HG02623 (cell line): ENCODE data around the gene ADAMTSL3.
"Not testable (repeated sequence)": the region's sequence is repeated elsewhere in the genome, so short reads cannot be mapped to it uniquely, and the experiment has no call there.

Experiments used
- ATAC-seq: cut with Tn5 transposase; IDR thresholded peaks from one replicate; pipeline ENCODE4 v1.9.1; 2021; ENCODE audit warnings: moderate library complexity; ENCODE audit not compliant: unreplicated experiment

Gene ADAMTSL3

DNA sequence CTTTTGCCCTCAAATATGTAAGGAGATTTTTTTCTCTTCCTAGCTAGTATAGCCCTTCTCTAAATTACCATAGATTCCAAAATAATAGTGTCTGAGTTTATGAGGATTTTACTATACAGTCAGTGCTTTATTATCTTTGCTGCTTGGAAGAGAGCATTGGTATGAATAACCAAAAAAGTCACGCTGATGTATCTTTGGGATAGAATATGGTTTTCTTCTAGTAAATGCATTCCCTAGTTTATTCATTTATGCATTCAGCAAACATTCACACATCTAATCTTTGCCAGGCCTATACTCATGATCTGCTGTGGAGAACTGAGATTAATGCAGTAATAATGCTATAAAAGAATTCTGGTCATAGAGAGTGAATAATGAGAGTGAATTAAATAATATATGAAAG, 356.3 kb downstream of the ADAMTSL3 start:
- no peak for ATAC-seq

DNA sequence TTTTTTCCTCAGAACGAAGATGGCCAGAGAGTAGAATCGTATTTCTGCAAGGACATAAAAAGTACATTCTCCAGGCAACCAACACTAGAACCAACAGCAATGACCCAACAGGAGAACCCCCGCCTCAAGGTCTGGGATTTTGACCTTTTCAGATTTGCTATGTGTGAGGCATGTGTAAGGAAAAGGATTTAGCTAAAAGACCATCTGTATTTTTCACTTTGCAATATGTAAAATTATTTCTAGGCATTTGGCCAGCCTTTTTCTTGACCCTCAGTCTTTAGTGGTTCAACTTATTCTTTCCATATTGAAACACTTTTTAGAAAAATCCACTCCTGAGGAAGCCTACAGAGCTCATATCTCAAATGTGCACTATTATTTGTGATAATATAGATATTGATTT, 362.4 kb downstream of the ADAMTSL3 start:
- ATAC-seq: no peak

DNA sequence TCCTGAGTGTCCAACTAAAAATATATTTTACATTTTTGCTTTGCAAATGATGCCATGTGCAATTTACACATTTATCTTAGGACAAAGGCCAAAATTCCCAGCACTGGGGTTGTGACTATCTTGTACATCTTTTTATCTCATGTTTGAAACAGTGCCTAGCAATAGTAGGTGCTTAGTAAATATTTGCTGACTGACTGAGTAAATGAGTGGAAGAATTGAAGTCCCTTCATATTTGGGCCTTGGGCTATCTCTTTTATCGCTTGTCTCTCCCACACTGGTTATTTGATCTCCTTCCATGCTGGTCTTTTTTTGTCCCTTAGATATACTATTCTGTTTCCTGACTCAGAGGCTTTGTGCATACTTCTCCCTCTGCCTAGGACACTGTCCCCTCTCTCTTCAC, 368.6 kb downstream of the ADAMTSL3 start:
- no peak for ATAC-seq

DNA sequence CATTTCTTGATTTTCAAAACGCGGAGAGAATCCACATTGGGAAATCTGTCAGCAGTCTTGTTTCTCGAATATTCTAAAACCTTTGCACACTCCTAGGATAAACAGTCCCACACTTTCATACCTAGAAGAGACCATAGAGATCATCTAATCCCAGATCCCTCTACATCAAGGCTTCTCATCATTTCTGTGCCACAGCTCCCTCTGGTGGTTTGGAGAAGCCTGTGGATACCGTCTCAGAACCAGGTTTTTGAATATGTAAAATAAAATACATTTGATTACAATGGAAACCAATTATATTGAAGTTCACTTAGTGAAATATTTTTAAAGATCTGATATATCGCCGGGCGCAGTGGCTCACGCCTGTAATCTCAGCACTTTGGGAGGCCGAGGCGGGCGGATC, 369.7 kb downstream of the ADAMTSL3 start:
- ATAC-seq: no peak

DNA sequence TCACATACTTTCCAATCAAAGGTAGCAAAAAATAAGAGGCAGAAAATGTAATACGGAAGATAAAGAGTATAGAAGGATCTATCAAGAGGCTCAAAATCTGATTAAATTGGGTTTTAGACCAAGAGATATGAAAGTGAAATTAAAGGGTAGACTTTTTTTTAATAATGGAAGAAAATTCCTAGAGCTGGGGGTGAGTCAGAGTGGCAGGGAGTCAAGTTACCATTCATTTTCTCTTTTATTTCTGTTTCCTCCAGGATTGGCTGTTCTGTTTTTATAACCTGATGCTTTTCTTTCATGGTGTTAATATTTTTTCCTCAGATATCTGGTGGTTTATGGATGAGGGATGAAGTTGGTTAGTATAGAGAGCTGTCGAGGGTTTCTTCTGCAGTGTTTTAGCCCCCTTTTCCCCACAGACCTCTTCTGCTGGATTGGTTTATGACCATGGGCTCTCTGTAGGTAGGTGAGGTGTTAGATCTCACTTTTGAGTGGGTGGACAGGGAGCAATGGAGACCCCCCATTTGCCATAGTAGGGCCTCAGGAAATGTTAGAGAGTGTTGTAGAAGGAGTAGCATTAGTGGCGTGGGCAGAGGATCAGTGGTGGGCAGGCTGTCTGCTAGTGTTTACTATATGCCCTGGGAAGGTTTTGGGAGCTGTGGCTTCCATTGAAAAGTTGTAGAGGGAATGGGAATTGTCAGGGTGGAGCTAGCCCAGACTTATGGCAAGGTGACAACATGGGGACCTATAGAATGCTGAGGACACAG, 380.1 kb downstream of the ADAMTSL3 start:
- no peak for ATAC-seq

DNA sequence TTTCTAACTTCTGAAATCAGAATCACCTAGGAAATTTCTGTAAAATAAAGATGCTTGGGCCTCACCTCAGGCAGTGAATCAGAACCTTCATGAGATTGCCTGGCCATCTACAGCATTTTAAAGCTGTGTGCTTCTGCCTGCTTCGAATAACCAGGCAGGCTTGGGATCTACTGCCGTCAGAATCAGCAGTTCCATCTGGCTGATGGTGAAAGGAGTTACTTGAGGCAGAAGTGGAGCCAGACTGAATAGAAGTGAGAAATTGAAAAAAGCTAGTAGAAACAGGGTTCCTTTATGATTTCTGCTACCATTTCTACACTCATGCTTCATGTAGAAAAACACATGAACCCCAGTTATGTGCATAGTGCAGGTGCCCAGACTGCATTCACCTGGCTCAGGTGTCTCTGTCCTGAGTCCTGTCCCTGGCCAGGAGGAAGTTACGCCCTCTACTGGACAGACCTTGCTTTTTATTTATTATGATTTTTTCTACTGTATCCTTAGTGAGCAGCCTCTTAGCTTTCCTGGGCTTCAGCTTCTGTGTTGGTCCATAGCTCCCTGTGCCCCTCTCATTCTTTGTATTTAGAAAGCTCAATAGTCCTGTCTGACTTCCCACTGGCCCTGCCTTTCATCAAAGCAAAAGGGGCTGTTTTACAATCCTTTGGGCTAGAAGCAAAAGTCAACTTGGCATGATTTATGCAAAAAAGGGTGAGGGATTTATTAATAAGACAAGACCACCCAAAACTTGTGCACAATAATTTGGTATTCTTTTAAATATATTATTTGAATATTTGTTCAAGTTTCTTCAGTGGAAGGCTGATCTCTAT, 380.9 kb downstream of the ADAMTSL3 start:
- ATAC-seq: no peak

DNA sequence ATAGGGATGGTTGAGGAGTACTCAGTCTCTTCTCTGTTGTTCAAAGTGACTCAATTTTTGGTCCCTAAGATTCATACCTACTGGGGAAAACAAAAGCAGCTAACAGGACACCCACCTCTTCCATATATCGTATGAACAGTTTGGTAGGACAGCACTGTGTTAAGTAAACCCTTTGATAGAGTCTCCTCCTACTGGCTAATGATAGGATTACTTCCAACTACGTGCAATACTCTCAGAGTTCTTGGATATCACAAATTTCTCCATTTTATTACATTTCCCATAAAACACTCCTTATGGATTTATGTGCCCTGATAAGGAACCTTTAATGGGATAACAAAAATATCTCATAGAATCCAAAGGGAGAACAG, 381.5 kb downstream of the ADAMTSL3 start:
- no peak for ATAC-seq

DNA sequence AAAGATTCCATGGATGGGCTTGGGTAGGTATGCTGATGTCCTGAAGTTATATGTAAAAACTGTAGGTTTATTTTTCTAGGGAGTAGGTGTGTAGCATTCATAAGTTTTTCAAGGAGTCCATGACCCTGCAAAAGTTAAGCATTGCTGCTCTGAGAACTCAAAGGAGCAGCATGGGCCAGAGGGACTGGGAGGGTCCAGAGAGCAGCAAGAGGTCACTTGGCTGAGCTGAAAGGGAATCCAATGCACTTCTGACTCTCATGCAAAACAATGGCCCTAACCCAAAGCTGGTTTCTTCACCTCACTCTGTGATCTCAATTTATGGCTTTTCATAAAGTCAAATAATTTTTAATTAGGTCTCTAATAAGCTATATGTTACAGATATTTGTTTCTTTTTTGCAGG, 383.4 kb downstream of the ADAMTSL3 start:
- ATAC-seq: no peak

DNA sequence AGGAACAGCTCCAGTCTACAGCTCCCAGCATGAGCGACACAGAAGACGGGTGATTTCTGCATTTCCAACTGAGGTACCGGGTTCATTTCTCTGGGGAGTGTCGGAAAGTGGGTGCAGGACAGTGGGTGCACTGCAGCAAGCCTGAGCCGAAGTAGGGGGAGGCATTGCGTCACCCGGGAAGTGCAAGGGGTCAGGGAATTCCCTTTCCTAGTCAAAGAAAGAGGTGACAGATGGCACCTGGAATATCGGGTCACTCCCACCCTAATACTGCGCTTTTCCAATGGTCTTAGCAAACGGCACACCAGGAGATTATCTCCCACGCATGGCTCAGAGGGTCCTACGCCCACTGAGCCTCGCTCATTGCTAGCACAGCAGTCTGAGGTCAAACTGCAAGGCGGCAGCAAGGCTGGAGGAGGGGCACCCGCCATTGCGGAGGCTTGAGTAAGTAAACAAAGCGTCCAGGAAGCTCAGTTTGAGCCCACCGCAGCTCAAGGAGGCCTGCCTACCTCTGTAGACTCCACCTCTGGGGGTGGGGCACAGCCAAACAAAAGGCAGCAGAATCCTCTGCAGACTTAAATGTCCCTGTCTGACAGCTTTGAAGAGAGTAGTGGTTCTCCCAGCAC, 388.6 kb downstream of the ADAMTSL3 start:
- not testable (repeated sequence) for ATAC-seq

DNA sequence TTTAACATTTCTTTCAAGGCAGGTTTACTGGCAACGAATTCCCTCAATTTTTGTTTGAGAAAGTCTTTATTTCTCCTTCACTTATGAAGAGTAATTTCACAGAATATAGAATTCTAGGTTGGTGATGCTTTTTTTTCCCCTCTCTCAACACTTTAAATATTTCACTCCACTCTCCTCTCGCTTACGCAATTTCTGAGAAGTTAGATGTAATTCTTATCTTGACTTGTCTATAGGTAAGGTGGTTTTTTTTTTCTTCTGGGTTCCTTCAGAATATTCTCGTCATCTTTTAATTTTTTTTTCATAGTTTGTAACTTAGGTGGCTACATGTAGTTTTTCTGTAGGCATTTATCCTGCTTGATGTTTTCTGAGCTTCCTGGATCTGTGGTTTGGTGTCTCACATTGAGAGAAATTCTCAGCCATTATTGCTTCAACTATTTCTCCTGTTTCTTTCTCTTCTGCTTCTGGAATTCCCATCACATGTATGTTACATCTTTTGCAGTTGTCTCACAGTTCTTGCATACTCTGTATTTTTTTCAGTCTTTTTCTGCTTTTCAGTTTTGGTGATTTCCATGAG, 392.2 kb downstream of the ADAMTSL3 start:
- ATAC-seq: no peak

DNA sequence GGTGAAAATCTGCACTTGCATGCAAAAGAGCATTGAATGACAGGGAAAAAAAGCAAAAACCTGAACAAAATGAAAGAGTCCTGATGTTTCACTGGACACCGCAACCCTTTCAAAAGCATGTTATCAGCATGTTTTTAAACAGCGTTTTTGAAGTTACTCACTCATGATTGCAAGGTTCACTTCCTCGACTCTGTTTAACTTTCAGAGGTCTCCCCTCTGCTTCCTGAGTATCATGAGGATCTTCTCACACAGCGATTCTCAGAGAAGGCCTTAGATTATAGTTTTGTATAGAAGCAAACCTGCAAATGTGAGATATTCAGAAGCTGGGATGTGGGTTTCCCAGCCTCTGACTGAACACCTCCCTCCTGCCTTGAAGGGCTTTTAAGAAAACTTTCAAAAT, 395.6 kb downstream of the ADAMTSL3 start:
- not testable (repeated sequence) for ATAC-seq

DNA sequence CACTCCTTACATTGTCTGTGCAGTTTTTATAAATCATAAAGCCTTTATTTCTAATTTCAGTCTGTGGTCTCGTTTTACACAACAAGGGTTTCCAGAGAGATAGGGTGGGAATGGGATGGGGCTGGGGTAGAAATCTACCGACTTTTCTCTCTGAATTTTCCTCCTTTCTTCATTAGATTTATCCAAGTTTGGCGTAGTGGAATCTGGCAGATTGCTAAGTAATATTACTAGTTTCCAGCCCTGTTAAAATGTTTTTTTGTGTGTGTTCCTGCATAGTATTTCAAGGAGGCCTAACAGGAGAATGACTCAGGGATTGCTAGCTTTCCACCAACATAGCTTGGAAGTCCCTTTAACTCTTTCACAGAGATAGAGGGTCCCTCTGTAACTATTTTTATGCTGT, 396.2 kb downstream of the ADAMTSL3 start:
- no peak for ATAC-seq

DNA sequence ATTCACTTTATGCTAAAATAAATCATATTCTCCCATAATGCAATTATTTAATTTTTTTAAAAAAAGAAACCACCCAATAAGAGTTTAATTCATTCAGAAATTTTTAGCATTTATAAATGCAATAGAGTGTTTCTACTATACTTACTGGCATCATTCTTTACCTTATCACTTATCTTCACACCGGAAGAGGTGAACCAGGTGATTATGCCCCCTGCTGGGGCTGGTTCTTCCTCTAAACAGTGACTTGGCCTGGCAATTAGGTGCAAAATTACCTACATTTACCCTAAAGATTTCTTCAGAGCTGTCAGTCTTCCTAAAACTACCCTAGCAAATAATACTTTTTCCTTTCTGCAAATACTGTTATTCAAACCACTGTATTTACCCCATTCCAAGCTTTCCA, 397.2 kb downstream of the ADAMTSL3 start:
- not testable (repeated sequence) for ATAC-seq

DNA sequence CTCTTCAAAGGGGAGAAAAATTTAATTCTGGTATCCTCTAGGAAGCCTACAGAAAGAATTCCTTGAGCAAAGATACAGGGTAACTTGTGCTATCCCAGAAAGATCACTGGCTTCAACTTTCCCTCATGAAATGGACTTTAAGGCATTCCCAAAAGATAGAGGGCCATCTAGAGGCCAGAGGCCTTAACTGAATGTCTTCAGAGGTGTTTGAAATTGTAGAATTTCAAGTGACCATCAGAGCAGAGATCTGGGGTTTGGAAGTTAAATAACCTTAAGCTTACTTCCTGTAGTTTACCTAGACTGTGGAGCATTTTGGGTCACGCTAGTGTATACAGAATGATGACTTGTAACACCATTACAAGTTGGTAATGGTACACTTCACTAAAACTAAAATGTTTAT, 400.6 kb downstream of the ADAMTSL3 start:
- not testable (repeated sequence) for ATAC-seq

DNA sequence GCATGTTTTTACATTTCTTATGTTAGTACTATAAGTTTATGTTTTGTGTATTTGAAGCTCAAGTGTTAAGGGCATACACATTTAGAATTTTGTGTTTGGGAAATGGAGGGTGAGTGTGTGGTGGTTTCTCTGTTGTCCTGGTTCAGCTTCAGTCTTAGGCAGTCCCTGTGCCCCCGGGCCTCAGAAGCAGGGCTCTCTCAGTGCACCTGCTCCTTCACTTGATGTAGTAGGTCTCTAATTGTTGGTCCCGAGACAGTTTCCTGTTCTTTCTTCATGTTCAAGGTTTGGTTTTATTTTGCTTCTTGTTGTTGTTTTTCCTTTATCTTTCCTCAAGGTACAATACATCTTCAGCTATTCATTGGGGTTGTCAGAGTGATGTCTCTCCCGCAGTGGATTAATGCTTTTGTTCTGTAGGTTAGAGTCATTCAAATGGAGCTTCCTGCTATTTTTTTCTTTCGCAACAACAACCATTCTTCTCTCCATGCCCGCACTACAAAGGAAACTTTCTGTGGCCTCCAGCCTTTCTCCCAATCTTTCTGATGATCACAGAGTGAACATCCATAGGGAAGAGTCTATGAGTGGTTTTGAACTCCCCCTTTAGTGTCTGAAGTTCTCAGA, 403.9 kb downstream of the ADAMTSL3 start:
- no peak for ATAC-seq

DNA sequence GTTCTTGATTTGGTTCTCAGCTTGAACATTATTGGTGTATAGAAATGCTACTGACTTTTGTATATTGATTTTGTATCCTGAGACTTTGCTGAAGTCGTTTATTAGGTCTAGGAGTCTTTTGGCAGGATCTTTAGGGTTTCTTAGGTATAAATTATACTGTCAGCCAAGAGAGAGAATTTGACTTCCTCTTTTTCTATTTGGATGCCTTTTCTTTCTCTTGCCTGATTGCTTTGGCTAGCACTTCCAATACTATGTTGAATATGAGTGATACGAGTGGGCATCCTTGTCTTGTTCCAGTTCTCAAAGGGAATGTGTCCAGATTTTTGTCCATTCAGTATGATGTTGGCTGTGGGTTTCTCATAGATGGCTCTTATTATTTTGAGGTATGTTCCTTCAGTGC, 409.8 kb downstream of the ADAMTSL3 start:
- not testable (repeated sequence) for ATAC-seq

DNA sequence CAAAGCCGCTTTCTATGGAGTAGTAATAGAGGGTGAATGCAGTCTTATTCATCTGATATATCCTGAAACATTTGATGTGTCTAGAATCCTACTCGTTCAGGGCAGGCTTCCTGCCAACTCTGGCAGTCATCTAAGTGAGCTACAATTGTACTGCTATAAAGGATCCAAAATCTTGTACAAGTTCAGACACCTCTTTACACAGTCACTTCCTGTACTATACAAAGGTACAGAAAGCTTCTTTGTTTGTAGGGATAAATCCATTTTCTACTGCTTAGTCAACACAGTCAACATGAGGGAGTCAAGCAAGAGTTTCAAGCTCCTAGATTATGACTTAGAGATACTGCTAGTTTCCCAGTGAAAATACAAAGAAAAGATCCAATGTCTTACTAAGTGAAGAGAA, 414.8 kb downstream of the ADAMTSL3 start:
- ATAC-seq: not testable (repeated sequence)

DNA sequence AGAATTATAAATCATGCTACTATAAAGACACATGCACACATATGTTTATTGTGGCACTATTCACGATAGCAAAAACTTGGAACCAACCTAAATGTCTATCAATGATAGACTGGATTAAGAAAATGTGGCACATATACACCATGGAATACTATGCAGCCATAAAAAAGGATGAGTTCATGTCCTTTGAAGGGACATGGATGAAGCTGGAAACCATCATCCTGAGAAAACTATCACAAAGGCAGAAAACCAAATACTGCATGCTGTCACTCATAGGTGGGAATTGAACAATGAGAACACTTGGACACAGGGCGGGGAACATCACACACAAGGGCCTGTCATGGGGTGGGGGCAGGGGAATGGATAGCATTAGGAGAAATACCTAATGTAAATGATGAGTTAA, 424.1 kb downstream of the ADAMTSL3 start:
- ATAC-seq: not testable (repeated sequence)

DNA sequence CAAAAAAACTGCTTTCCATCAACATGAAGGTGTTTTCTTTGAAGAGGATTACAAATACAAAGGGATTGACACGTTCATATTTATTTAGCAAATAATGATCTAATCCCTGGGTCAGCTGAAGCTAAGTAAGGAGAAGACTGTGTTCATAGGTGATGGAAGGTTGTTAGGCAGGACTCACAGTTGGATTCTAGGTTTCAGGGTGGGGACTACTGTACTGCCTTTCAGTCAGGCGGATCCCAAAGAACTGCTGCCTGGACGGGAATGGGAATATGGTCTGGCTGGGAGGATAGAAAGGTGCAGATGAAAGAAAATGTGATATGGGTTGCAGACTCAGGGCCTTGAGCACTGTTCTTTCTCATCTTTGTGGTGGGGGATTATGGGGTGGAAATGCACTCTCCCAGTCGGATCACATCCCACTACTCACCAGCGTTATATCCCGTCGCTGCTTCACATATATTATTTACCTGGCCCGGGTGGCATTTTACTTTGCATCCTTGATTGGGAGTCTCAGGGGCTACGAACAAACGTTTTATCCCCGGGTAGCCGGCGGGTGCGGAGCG, 425.5 kb downstream of the ADAMTSL3 start:
- ATAC-seq: not testable (repeated sequence)

DNA sequence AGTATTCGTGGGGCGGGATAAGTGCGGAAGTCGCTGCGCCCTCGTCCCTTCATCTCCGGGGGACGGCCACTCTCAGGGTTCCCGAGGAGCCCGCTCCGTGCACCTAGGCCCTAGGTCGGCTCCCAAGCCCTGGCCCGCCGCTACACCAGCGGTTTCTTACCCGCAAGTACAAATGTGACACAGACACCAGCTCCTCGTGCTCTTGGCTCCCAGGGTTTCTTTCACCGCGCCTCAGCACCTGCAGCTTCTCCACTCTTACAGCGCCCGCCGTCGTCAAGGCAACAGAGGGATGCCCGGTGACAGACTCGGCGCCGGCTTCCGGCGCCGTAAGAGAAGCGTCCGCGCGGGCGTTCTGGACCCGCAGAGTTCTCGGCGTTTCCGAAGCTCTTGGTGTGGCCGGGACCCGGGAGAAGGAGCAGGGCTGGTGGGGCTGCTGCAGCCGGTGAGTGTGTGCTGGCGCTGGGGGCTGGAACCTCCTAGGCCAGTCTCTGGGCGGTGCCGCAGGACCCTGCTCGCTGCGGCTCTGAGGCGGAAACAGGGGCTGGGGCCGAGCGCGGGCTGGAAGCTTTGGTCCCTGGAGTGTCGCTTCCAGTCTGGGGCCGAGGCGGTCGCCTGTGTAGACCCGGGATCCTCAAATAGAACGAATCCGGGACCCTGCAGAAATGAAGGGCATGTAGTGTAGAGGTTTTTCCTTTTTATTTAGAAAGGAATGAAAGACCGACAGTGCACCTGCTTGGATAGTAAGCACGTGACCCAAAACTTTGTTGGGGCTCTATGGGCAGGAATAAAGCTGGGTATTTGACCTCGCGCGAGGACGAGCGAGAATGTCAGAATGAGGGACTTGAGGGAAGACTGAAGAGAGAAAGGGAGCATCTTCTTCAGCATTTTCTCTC, 426.2 kb downstream of the ADAMTSL3 start:
- ATAC-seq: peak; percentile 82
